BJ (cell line): ENCODE data around the gene EXTL1. TPM values are rescaled to one million over a fixed set of nuclear protein-coding genes. Genes with fewer than 3 reads are reported as not detected.

Experiments used
- CTCF ChIA-PET: fragments of 350-600 bp; formaldehyde crosslinking; extraction: SDS; loops from one replicate; lab custom pipeline; 2021; ENCODE audit warnings: antibody characterized with exemption, inconsistent platforms; lab: Yijun Ruan, JAX
- POLR2A ChIA-PET: fragments of 300-600 bp; sonication (Branson Sonifier 250); formaldehyde crosslinking; extraction: SDS; loops from one replicate; lab custom pipeline; 2021; ENCODE audit warnings: antibody characterized with exemption; lab: Charles Lee
- DNase-seq: peaks from one replicate; pipeline ENCODE4 v3.0.0-alpha.2; 2011; ENCODE audit warnings: low read depth
- H3K27me3 ChIP-seq: 2 replicates; pipeline ENCODE4 v1.6.0; 2011; ENCODE audit warnings: low read length; ENCODE audit not compliant: control insufficient read depth, insufficient read depth
- H3K36me3 ChIP-seq: 2 replicates; pipeline ENCODE4 v1.5.1; 2011; ENCODE audit warnings: low read length; ENCODE audit not compliant: control insufficient read depth, insufficient read depth
- H3K4me3 ChIP-seq: 2 replicates; pipeline ENCODE4 v1.5.1; 2011; ENCODE audit warnings: low read depth, mild to moderate bottlenecking, control low read depth, low read length
- polyA plus RNA-seq: library from polyadenylated mRNA; depleted of rRNA; stranded (reverse); fragments of >200 nt; gene quantifications from 2 replicates; pipeline ENCODE4 v1.2.3, GENCODE V29; 2011
- TF ChIP-seq, protein P1 (sequence below): IDR thresholded peaks from 2 replicates; pipeline ENCODE4 v1.5.1; 2011; ENCODE audit warnings: low read depth, mild to moderate bottlenecking, control low read depth, inconsistent platforms, low read length, moderate library complexity; ENCODE audit not compliant: insufficient read depth

Gene EXTL1
- polyA plus RNA-seq, 1 experiment, result 5.0 TPM

DNA sequence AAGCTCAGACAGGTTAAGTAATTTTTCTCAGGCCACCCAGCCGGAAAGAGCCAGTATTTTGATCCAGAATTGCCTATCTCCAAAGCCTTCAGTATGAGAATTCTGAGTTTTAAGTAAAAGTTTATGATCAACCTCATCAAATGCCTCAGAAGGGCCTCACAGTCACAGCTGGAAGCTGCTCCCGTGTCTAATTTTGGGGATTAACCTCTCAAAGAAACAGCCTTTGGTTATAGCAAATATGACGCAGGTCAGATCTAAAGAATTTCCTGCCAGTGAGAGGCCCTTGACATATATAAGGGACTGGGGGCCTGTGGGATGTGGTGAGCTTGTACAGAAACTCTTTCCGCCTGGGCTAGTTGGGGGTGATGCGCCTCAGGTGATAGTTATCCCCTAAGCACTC lies 2.3 kb downstream of the EXTL1 start:
- DNase-seq, result no peak
- no peaks in the 10 kb centered on the region for H3K27me3 ChIP-seq
- ChIA-PET POLR2A (no interaction called here), CTCF (interaction anchor here (1.4 to 2.3 kb wide), 5 partner anchors 11 to 129 kb away, joined by 4 to 7 read pairs (median 6); partner anchors contain the start of gene PAFAH2)
- no peak overlapping the region for H3K4me3 ChIP-seq
- no peaks in the 10 kb centered on the region for H3K36me3 ChIP-seq
- TF ChIP-seq, protein P1, sequence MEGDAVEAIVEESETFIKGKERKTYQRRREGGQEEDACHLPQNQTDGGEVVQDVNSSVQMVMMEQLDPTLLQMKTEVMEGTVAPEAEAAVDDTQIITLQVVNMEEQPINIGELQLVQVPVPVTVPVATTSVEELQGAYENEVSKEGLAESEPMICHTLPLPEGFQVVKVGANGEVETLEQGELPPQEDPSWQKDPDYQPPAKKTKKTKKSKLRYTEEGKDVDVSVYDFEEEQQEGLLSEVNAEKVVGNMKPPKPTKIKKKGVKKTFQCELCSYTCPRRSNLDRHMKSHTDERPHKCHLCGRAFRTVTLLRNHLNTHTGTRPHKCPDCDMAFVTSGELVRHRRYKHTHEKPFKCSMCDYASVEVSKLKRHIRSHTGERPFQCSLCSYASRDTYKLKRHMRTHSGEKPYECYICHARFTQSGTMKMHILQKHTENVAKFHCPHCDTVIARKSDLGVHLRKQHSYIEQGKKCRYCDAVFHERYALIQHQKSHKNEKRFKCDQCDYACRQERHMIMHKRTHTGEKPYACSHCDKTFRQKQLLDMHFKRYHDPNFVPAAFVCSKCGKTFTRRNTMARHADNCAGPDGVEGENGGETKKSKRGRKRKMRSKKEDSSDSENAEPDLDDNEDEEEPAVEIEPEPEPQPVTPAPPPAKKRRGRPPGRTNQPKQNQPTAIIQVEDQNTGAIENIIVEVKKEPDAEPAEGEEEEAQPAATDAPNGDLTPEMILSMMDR, result no peak

DNA sequence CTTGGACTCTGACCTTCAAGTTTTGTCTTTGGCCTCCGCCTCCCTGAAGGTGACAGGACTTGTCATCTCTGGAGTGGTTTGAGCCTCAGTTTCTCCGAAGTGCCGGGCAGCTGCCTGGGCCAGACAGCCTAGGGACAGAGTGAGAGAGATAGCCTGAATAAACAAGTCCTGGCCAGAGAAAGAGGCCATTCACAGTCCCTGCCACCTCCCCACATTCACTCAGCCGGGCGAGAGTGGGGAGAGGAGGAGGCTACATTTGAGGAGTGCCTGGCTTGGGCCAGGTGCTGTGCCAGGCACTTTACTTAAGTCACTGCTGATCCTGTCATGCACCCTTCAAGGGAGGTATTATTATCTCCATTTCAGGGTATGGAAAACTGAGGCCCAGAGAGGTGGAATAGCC lies 3.5 kb downstream of the EXTL1 start:
- no peaks in the 10 kb centered on the region for H3K27me3 ChIP-seq
- no peak for DNase-seq
- ChIA-PET POLR2A (no interaction called here), CTCF (interaction anchor here (1.4 to 2.3 kb wide), 3 partner anchors 10 to 130 kb away, joined by 4 to 7 read pairs (median 6); partner anchors contain the start of gene PAFAH2)
- H3K4me3 ChIP-seq, result no peak overlapping the region
- TF ChIP-seq, protein P1, result no peak
- no peaks in the 10 kb centered on the region for H3K36me3 ChIP-seq

DNA sequence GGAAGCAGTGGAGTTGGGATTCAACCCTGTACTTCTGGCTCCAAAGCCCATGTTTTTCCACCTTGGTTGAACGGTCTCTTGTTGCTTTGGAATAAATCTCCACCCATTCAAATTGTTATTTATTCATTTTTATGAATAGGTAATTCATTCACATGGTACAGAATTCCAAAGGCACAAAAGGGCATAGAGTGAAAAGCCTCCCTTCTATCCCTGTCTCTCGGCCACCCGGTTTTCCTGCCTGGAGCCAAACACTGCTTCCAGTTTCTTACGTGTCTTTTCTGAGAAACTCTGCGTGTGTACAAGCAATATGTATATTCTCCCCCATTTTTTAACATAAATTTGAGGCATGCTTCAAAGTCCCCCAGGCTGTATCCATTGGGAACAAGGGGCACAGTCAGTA lies 3.9 kb downstream of the EXTL1 start:
- DNase-seq, result no peak
- Histone ChIP-seq H3K4me3 (no peak overlapping the region), H3K27me3 (no peaks in the 10 kb centered on the region), H3K36me3 (no peaks in the 10 kb centered on the region)
- TF ChIP-seq, protein P1, result no peak
- POLR2A ChIA-PET, result no interaction called here
- CTCF ChIA-PET, result no interaction called here

DNA sequence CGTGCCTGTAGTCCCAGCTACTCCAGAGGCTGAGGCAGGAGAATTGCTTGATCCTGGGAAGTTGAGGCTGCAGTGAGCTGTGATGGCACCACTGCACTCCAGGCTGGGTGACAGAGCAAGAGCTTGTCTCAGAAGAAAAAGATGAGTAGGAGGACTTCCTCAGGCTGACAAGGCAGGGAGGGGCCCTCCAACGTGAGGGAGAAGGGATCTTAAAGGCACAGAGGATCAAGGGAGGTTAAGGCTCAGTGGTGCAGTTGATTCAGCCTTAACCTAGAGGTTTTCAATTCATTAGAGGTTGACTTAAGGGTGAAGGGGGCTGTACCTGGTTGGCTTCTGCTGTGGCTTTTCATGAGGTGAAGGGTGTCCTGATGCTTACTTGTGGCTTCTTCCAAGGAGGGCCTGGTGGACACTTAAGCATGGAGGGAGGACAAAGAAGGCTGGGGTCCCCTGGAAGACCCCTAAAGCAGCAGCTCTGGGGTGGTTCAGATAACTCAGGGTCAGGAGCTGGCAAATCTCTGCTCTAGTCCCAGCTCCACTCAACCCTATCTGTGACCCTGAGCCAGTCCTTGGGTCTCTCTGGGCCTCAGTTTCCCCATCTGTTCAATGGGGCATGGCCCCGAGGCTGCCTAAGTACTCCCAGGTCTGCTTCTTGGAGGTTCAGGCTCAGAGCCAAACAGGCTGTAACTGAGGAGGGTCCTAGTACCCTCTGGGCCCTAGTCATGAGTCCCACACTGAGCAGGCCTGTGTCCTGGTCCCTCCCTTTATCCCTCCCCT lies 6.3 kb downstream of the EXTL1 start:
- POLR2A ChIA-PET, result no interaction called here
- Histone ChIP-seq H3K36me3 (no peaks in the 10 kb centered on the region), H3K27me3 (no peaks in the 10 kb centered on the region), H3K4me3 (no peak overlapping the region)
- TF ChIP-seq, protein P1, result no peak
- CTCF ChIA-PET, result interaction anchor here (1.8 to 2.1 kb wide), 2 partner anchors 8 to 117 kb away, joined by 6 to 12 read pairs; no protein-coding TSS in a partner anchor
- no peak for DNase-seq

DNA sequence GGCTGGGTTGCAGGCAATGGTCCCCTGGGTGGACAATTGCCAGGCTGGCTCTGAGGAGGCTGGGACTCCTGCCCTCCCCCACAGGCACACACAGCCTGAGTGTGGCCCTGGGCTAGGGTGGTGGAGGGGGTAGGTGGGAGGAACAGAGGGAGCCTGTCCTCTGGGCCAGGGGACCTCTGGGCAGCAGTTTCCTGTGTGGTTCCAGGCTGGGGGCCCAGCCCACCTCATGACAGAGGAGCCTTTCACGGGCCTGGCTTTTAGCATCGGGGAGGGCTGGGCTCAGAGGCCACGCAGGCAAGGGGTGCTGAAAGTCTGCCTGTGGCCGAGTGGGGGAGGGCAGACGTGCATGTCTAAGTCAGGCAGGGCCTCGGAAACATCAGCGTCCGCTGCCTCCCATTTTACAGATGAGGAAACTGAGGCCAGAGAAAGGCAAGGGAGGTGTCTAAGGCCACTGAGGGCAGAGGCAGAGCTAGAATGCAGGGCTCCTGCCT lies 7.0 kb downstream of the EXTL1 start:
- no peak overlapping the region for H3K4me3 ChIP-seq
- DNase-seq, result no peak
- no peaks in the 10 kb centered on the region for H3K36me3 ChIP-seq
- ChIA-PET CTCF (interaction anchor here (1.8 kb wide), 1 partner anchor 116 kb away, joined by 6 read pairs; no protein-coding TSS in a partner anchor), POLR2A (no interaction called here)
- TF ChIP-seq, protein P1, result no peak
- no peaks in the 10 kb centered on the region for H3K27me3 ChIP-seq
